Duodenal mucosa (tissue), 2 donors: ENCODE data around the gene XPNPEP1.
"Not testable (repeated sequence)": the region's sequence is repeated elsewhere in the genome, so short reads cannot be mapped to it uniquely, and the experiment has no call there.

ENCODE experiments used
- H3K27ac ChIP-seq: one replicate; pipeline ENCODE4 v1.7.0; 2013; ENCODE audit warnings: low read depth, low read length
- H3K27me3 ChIP-seq, 2 donors: one replicate each; pipeline ENCODE4 v1.7.0; 2013; ENCODE audit warnings: low read length in 2 of 2, control low read depth in 1 of 2; ENCODE audit not compliant: insufficient read depth in 2 of 2, control insufficient read depth in 1 of 2
- H3K36me3 ChIP-seq, 2 donors: one replicate each; pipeline ENCODE4 v1.7.0; 2013; ENCODE audit warnings: low read length in 2 of 2, control low read depth in 1 of 2; ENCODE audit not compliant: insufficient read depth in 2 of 2, control insufficient read depth in 1 of 2
- H3K4me1 ChIP-seq, 2 donors: one replicate each; pipeline ENCODE4 v1.7.0; 2013; ENCODE audit warnings: low read length in 2 of 2, control low read depth in 1 of 2; ENCODE audit not compliant: insufficient read depth in 2 of 2, control insufficient read depth in 1 of 2
- H3K4me3 ChIP-seq, 2 donors: one replicate each; pipeline ENCODE4 v1.7.0; 2013; ENCODE audit warnings: low read length in 2 of 2, low read depth in 1 of 2
- H3K9ac ChIP-seq, 2 donors: one replicate each; pipeline ENCODE4 v1.7.0; 2013; ENCODE audit warnings: low read length in 2 of 2, low read depth in 1 of 2
- H3K9me3 ChIP-seq, 2 donors: one replicate each; pipeline ENCODE4 v1.7.0; 2013; ENCODE audit warnings: low read length in 2 of 2, control low read depth in 1 of 2; ENCODE audit not compliant: control insufficient read depth in 1 of 2

Gene XPNPEP1

GRCh38 chr10:109924967-109925620, 1.8 kb upstream of the XPNPEP1 start:
- Histone ChIP-seq H3K27ac (no peak overlapping the region), H3K4me3 (no peak overlapping the region), H3K4me1 (peaks cover 22 to 28% of the 10 kb centered on the region in 2 donors), H3K36me3 (no peaks in the 10 kb centered on the region), H3K27me3 (no peaks in the 10 kb centered on the region), H3K9ac (no peak overlapping the region), H3K9me3 (no peaks in the 10 kb centered on the region)

DNA sequence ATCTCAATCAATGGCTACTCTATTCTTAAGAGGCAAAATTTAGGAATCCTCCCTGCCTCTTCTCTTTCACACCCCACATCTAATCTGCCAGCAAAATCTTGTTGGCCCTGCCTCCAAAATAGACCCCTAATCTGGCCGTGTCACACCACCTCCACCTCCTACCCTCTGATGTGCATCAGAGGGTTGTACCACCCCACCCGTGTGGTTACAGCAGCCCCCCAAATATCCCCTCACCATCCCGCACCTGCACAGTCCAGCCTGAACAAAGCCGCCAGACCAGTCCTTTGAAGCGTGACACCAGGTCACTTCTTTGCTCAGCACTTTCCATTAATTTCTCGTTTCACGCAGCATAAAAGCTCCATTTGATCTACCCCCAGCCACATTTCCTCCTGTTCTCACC, 776 bp upstream of the XPNPEP1 start:
- H3K4me1 ChIP-seq: peaks cover 22 to 28% of the 10 kb centered on the region in 2 donors
- peak overlapping the region; percentile 55 to 86 for H3K9ac ChIP-seq
- H3K36me3 ChIP-seq: no peaks in the 10 kb centered on the region
- peak overlapping the region; percentile 79 to 80 for H3K4me3 ChIP-seq
- no peaks in the 10 kb centered on the region for H3K27me3 ChIP-seq
- no peak overlapping the region for H3K27ac ChIP-seq
- H3K9me3 ChIP-seq: no peaks in the 10 kb centered on the region

DNA sequence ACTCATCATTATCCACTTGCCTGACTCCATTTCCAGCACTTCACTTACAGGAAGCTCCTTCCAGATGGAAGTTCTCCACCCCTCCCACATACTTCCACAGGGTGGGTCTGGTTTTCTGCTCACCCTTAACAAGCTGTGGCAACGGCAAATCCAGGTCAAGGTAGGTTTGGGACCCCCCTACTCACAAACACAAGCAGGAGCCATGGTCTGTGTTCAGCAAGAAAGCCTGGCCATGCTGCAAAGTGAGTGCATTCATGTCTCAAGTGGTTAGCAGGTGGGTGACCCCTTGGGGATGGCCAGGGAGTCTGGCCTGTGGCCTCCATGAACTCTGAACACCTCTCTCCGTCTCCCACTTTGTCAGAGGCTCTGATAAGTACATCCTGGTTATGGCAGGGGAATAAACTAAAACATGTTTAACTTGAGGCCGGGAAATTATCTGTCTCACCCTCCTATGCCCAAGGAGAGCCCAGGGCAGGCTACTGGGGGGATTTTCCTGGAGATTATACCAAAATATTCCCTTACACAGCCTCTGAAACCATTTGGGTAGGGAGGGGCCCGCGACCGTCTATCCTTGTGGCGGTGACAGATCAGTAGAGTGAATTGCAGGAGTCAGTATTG, 844 bp downstream of the XPNPEP1 start:
- Histone ChIP-seq H3K9me3 (no peaks in the 10 kb centered on the region), H3K4me3 (peak overlapping the region; percentile 79 to 88), H3K36me3 (no peaks in the 10 kb centered on the region), H3K4me1 (peaks cover 25 to 28% of the 10 kb centered on the region in 2 donors), H3K27ac (peak overlapping the region; percentile 92), H3K9ac (peak overlapping the region; percentile 79 to 93), H3K27me3 (no peaks in the 10 kb centered on the region)

DNA sequence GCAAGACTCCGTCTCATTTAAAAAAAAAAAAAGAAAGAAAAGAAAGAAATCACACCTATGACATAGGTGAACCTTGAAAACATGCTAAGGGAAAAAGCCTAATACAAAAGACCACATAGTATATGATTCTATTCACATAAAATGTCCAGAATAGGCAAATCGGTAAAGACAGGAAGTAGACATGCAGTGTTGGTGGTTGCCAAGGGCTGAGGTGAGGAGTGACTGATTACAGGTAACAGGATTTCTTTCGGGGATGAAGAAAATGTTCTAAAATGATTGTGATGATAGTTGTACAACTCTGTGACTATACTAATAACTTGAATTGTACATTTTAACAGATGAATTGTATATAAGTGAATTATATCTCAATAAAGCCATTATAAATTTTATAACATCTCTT, 3.3 kb downstream of the XPNPEP1 start:
- no peak overlapping the region for H3K4me3 ChIP-seq
- peaks cover 41 to 49% of the 10 kb centered on the region in 2 donors for H3K4me1 ChIP-seq
- no peak overlapping the region for H3K9ac ChIP-seq
- no peak overlapping the region for H3K27ac ChIP-seq
- H3K9me3 ChIP-seq: no peaks in the 10 kb centered on the region
- H3K27me3 ChIP-seq: no peaks in the 10 kb centered on the region
- no peaks in the 10 kb centered on the region for H3K36me3 ChIP-seq

DNA sequence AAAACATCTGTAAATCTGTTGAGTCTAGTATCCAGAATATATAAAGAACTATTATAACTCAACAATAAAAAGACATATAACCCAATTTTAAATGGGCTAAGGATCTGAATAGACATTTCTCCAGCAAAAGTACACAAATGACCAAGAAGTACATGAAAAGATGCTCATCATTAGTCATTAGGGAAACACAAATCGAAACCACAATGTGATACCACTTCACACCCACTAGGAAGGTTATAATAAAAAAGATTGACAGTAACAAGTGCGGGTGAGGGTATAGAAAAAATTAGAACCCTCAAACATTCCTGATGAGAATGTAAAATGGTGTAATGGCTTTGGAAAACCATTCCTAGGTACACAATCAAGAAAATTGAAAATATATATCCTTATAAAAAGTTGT, 4.1 kb downstream of the XPNPEP1 start:
- Histone ChIP-seq H3K4me1 (peaks cover 40 to 53% of the 10 kb centered on the region in 2 donors), H3K27ac (no peak overlapping the region), H3K9me3 (no peaks in the 10 kb centered on the region)

DNA sequence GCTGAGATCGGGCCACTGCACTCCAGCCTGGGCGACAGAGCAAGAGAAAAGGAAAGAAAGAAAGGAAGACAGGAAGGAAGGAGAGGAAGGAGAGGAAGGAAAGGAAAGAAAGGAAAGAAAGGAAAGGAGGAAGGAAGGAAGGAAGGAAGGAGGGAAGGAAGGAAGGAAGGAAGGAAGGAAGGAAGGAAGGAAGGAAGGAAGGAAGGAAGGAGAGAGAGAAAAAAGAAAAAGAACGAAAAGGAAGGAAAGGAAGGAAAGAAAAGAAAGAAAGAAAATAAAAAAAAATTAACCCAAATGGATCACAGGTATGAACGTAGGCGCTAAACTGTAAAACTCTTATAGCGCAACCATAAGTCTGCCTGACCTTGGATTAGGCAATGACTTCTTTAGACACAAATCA, 4.6 kb downstream of the XPNPEP1 start:
- H3K9ac ChIP-seq, H3K36me3 ChIP-seq, H3K4me3 ChIP-seq, H3K9me3 ChIP-seq, H3K27ac ChIP-seq, H3K27me3 ChIP-seq: not testable (repeated sequence)
- peaks cover 35 to 48% of the 10 kb centered on the region in 2 donors for H3K4me1 ChIP-seq

More for the DNA sequence above, 4.1 kb downstream of the XPNPEP1 start:
- no peak overlapping the region for H3K9ac ChIP-seq
- no peaks in the 10 kb centered on the region for H3K36me3 ChIP-seq
- no peak overlapping the region for H3K4me3 ChIP-seq
- H3K27me3 ChIP-seq: no peaks in the 10 kb centered on the region

DNA sequence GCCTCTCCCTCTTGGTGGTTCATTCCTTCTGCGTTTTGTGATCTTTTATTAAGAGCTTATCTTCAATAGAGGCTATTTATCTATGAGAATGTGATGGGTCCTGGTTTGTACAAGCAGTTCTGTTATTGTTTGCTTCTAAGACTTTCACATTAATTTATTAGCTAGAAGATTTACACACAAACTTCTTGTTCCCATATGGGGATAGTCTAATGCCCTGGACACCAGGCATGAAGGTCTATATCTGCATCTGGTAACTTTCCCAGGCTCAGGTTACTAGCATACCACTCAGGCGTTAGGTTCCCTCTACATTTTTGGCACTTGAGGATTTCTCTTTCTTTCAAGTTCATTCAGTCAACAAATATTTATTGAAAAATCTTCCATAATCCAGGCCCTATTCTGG, 7.7 kb downstream of the XPNPEP1 start:
- Histone ChIP-seq H3K27me3 (no peaks in the 10 kb centered on the region), H3K9me3 (no peaks in the 10 kb centered on the region), H3K9ac (peak overlapping the region; percentile 0 to 4), H3K4me1 (peaks cover 34 to 56% of the 10 kb centered on the region in 2 donors), H3K4me3 (no peak overlapping the region), H3K27ac (peak overlapping the region; percentile 7), H3K36me3 (peaks cover 0 to 9% of the 10 kb centered on the region in 2 donors)

DNA sequence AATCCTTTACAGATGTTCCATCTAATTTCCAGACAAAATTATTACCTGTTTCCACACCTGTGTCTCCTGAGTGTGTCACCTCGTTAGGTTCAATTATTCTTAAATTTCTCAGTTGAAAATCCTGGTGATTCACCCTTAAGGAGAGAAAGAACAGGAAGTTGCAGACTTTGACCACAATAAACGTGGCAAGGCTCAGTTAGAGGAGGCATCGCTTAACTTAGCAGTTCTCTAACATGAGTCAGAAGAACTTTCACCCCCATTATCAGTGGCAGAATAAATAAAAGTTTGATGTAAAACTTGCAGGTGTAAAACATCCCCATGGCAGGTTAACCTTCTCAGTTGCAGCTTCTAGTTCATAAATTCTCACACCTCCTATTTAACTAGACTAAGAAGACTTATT, 8.3 kb downstream of the XPNPEP1 start:
- peak overlapping the region; percentile 13 for H3K27ac ChIP-seq

GRCh38 chr10:109913306-109913892, 9.9 kb downstream of the XPNPEP1 start:
- Histone ChIP-seq H3K9me3 (no peaks in the 10 kb centered on the region), H3K4me3 (peak overlapping the region; percentile 27 to 41), H3K27me3 (no peaks in the 10 kb centered on the region), H3K36me3 (peaks cover 0 to 13% of the 10 kb centered on the region in 2 donors), H3K4me1 (peaks cover 35 to 62% of the 10 kb centered on the region in 2 donors), H3K27ac (no peak overlapping the region), H3K9ac (peak overlapping the region in 1 of 2 donors; percentile 8)

More for the DNA sequence above, 8.3 kb downstream of the XPNPEP1 start:
- Histone ChIP-seq H3K9me3 (no peaks in the 10 kb centered on the region), H3K4me1 (peaks cover 35 to 58% of the 10 kb centered on the region in 2 donors), H3K9ac (peak overlapping the region; percentile 0 to 4), H3K36me3 (peaks cover 0 to 9% of the 10 kb centered on the region in 2 donors), H3K27me3 (no peaks in the 10 kb centered on the region), H3K4me3 (peak overlapping the region in 1 of 2 donors; percentile 29)
